NCI-H526 (cell line): ENCODE measurements around the gene CBX7.
A peak's percentile ranks its signal among the peaks of the same experiment; 100 is the strongest.

ENCODE experiments used
- DNase-seq, 2 experiments: peaks; one replicate each; lab custom pipeline; 2025; lab: John Stamatoyannopoulos, UW

CBX7 gene

GRCh38 chr22:39123751-39124581, 28.5 kb downstream of the CBX7 start:
- no peak for DNase-seq

DNA sequence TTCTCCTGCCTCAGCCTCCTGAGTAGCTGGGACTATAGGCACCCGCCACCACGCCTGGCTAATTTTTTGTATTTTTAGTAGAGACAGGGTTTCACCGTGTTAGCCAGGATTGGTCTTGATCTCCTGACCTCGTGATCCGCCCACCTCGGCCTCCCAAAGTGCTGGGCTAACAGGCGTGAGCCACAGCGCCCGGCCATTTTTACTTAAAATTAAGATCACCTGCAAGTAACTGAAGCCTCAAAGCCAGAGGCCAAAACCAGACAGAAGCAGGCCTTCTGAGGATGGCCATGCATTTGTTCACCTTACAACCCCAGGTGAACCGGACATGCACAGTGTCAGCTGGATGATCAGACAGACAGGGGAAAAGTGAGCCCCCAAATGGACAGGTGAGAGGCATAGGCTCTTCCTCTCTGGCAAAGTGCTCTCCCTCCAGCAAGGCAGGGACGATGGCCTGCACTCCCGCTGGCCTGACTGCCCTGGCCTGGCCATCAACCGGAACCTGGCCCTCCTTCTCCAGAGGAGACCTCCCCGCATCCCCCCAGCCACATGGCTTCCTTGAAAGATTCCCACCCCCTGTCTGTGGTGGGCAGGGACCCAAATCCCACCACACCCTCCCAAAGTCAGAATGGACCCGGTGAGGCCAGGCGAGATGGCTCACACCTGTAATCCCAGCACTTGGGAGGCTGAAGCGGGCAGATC, 29.6 kb downstream of the CBX7 start:
- no peak for DNase-seq

GRCh38 chr22:39120983-39121382, 31.5 kb downstream of the CBX7 start:
- DNase-seq = no peak

DNA sequence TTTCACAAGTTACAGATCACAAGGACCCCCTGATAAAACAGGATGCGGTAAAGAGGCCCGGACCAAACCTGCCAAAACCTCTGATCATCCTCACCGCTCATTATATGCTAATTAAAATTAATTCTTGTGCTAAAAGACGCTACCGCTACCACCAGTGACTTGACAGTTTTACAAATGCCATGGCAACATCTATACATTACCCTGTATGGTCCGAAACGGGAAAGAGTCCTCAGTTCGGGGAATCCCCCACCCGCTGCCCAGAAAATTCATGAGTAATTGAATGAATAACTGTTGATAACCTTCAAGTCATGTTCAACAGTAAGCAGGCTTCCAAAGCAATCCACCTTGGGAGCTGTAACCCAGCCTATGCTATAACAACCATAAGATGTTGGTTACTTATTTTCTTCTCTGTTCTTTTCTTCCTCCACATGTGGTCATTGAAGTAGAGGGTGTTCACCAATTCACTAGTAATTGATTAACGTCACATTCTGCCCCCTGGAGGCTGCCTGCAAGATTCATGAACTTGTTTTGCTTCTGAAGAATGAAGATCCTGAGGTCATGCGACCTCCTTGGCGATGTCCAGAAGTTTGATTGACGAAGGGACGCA, 34.8 kb downstream of the CBX7 start:
- DNase-seq = peak in 1 of 2 experiments; percentile 49

DNA sequence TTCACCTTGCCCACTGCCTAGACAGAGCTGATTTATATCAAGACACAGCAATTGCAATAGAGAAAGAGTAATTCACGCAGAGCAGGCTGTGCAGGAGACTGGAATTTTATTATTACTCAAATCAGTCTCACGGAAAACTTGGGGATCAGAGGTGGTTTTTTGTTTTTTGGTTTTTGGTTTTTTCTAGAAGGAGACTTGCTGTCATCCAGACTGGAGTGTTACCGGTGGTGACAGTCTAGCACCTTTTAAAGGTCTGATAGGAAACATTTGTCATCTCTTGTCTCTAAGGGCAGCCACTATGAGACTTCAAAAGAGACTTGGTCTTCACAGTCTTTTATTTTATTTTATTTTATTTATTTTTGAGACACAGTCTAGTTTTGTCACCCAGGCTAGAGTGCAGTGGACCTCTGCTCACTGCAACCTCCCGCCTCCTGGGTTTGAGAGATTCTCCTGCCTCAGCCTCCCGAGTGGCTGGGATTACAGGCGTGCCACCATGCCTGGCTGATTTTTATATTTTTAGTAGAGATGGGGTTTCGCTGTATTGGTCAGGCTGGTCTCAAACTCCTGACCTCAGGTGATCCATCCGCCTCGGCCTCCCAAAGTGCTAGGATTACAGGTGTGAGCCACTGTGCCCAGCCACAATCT, 36.4 kb downstream of the CBX7 start:
- no peak for DNase-seq

DNA sequence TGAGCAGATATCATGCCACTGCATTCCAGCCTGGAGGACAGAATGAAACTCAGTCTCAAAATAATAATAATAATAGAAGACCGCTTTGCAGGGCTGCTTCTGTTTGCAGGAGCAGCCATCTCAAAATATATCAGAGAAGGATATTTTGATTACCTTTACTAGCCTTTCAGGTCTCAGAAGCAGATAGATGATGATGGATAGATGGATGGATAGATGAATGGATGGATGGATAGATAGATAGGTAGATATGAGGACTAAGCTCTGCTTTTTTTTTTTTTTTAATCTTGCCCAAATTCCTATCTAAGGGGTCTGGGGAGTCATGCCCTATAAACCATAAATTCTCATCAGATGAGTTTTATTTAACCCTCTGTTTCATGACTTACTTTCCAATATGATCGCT, 36.9 kb downstream of the CBX7 start:
- DNase-seq = no peak

GRCh38 chr22:39114112-39114511, 38.4 kb downstream of the CBX7 start:
- DNase-seq = no peak

DNA sequence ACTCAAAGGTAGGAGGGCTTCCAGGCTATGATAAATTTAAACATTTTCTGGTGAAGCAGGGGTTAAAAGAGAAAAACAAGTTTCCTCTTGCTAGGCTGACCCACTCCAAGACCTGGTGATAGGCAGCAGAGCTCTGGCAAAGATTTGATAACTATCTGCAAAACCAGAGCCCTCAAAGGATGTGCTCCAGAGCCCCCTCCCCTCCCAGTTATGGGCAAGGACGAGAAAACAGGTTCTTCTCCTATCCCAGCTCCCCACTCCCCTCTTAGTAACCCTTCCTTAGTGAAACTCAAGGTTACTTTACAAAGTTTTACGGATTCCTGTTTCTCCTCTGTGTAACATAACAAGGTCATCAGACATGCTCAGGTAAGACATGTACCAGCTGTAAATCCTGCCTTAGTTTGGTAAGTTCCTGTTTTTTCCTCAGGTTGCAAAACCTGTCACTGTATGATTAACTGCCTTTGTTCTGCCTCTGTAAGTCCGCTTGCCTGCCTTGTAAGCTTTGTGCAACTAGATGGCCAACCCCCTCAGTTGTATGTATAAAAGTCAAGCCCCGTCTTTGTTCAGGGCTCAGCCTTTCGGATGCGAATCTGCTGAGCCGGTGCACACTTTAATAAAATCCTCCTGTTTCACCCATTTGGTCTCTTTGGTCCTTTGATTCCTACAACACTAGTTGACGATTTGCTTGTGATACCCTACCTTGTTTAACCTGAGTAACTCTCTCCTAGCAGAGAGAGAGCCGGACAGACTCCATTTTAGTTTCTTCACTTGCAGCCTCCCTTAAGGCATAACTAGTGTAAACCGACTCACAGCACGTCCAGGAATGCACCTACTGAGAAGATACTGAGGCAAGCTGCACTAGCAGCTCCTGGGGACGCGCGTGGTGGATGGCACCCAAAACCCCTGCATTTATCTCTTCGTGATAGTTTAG, 41.6 kb downstream of the CBX7 start:
- no peak for DNase-seq

DNA sequence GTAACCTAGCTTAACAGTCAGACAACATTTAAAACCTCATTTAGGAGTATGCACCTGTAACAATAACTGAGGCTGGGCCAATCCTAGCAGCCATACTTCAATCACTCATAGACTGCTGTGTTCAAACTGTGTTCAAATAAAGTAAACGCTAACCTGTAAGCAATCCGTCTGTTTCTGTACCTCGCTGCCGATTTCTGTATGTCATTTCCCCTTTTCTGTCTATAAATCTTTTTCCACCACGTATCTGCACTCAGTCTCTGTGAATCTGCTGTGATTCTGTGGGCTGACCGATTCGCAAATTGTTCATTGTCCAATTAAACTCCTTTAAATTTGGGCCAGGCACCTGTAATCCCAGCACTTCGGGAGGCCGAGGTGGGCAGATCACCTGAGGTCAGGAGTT, 43.1 kb downstream of the CBX7 start:
- no peak for DNase-seq

DNA sequence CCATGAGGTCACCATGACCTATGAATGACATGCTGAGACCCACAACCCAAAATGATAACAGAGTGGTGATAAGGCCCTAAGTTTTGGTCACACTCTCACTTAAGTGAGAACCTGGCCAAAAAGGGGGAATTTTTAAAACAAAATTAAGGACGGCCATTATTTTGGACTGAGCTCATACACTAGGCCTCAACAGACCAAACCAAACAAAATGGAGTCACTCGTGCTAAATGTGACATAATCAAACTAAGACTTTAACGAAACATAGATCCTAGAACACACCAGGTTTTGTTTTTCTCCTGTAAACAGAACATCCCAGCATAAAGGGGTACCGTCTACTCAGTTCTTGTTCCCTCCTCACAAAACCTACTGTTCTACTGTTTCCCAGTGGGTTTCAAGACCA, 44.0 kb downstream of the CBX7 start:
- no peak for DNase-seq

DNA sequence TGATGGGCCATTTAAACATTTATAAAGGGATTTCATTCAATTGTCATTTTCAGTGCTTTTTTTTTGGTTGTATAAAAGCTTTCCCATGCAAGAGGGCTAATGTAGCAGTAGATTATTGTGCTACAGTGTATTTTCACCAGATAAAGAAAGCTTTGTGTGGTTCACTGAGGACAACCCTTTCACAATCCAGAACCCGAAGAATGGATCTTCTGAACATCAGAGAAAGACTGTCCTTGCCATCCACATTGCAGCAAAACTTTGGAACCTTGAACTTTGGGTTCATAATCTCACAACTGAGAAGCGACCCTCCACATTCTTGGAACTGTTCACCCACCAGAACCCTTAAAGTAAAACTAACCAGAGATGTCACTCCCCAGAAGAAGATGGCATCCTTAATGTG, 46.2 kb downstream of the CBX7 start:
- DNase-seq = no peak

- no peak for DNase-seq
Measured at GRCh38 chr22:39103431-39103830, 49.0 kb downstream of the CBX7 start.

- no peak for DNase-seq
Measured at GRCh38 chr22:39101226-39101625, 51.3 kb downstream of the CBX7 start.

GRCh38 chr22:39098576-39098975, 53.9 kb downstream of the CBX7 start:
- no peak for DNase-seq

DNA sequence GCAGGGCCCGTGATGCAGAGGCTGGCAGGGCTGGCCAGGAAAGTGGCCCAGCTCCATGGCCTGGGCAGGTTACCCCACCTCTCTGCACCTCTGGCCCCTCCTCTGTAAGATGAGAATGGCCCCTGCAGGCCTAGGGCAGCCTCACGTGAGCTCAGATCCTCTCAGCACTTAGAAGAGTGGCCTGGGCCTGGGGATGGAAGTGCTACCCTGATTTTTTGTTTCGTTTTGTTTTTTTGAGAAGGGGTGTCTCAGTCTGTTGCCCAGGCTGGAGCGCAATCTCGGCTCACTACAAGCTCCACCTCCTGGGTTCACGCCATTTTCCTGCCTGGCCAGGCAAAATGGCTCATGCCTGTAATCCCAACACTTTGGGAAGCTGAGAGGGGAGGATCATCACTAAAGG, 54.5 kb downstream of the CBX7 start:
- DNase-seq = no peak

GRCh38 chr22:39097098-39098020, 55.1 kb downstream of the CBX7 start, which contains the start of gene APOBEC3H:
Gene APOBEC3H, plus strand, starts transcription at chr22:39097244. Its CDS starts 3,035 bp downstream, at chr22:39100279.
- DNase-seq = no peak

DNA sequence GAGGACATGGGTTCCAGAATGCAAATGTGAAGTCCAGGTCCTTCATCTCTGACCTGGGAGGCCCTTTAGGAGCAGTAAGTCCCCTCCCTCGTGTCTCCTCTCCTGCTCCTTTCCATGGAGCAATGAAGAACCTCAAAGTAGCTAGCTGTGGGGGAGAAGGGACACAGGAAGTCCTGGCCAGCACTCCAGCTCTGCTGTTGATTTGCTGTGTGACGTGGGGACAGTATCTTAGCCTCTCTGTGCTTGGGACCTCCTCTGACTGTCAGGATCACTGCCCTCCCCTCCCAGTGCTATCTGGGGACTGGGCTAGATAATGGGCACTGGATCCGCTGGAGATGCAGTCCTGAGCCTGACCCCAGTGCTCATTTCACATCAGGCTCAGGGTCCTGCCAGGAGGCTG, 56.5 kb downstream of the CBX7 start:
- no peak for DNase-seq

GRCh38 chr22:39094717-39095389, 57.6 kb downstream of the CBX7 start:
- DNase-seq = no peak

DNA sequence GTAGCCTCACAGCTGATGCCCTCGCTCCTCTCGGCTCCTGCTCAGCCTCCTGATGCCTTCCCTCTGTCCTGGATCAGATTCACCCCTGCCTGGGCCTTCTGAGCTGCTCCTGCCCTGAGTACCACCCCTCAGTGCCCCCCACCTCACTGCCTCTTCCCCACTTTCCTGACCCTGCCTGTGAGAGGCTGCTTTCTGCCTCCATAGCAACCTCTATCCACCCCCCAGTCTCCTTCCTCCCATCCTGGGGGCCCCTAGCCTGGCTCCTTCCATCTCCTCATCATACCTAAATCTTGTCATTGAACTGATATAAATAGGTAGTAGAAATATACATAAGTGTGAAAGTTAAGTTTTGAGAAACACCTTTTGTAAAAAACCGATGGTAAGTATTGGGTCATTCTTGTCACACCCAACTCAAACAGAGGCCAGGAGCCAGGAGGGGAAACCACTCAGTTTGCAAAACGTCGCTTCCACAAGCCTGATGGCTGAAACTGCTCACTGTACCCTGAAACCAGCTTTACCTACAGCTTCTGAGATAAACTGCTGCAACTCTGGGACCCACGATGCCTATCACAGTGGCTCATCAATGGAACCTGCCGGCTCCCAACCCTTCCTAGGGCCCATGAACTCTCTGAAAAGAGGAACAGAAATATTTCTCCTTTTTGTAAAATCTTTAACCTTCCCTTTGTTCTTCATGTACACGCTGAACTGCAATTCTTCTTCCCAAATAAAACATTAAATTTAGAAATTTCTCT, 60.2 kb downstream of the CBX7 start:
- no peak for DNase-seq
